PC-3 (cell line): ENCODE measurements around the gene FBXO4.
"Not testable (repeated sequence)": the region's sequence is repeated elsewhere in the genome, so short reads cannot be mapped to it uniquely, and the experiment has no call there.

Experiments used
- EZH2 ChIP-seq: fragments of 300-600 bp; sonication (generic); IDR thresholded peaks from one replicate; pipeline ENCODE4 v1.6.1; 2017; ENCODE audit warnings: antibody characterized with exemption, mild to moderate bottlenecking, low read length; ENCODE audit not compliant: unreplicated experiment
- EZH2phosphoT487 ChIP-seq: fragments of 300-600 bp; sonication (generic); IDR thresholded peaks from 2 replicates; pipeline ENCODE4 v1.6.1; 2018; ENCODE audit warnings: mild to moderate bottlenecking, antibody characterized with exemption, low read length, borderline replicate concordance
- TF ChIP-seq, protein P1 (sequence below): fragments of 300-600 bp; sonication (generic); conservative IDR thresholded peaks from 2 replicates; pipeline ENCODE4 v1.5.1; 2017; ENCODE audit warnings: antibody characterized with exemption, low read depth, mild to moderate bottlenecking, low read length

DNA sequence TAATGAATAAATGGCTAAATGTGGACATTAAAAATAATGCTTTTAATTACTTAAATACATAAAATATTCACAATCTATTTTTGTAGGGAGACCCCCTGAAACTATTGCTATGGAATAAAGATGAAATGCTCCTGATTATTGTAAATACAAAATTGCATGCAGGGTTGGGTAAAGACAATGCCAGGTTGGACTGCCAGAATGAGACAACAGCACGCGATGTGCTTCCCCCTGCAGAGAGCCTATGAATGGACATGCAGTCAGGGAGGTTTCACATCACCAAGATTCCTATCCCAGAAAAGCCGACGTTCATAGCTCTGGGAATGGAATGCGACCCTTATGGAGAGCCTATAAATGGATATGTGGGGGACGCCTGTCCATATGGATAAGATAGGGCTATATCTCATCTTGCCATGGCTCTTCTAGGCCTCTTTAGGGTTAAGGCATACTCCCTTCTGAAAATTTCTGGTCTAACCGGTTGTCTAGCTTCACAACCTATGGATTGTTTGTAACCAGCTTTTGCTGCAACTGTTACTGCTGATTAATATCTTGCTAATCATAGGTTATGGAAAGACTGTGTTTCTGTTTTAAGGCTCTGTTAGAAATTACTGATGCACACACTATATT is 20.4 kb downstream of the FBXO4 start:
- TF ChIP-seq, protein P1, sequence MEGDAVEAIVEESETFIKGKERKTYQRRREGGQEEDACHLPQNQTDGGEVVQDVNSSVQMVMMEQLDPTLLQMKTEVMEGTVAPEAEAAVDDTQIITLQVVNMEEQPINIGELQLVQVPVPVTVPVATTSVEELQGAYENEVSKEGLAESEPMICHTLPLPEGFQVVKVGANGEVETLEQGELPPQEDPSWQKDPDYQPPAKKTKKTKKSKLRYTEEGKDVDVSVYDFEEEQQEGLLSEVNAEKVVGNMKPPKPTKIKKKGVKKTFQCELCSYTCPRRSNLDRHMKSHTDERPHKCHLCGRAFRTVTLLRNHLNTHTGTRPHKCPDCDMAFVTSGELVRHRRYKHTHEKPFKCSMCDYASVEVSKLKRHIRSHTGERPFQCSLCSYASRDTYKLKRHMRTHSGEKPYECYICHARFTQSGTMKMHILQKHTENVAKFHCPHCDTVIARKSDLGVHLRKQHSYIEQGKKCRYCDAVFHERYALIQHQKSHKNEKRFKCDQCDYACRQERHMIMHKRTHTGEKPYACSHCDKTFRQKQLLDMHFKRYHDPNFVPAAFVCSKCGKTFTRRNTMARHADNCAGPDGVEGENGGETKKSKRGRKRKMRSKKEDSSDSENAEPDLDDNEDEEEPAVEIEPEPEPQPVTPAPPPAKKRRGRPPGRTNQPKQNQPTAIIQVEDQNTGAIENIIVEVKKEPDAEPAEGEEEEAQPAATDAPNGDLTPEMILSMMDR = not testable (repeated sequence)
- TF ChIP-seq EZH2, EZH2phosphoT487: not testable (repeated sequence)
